Tibial nerve (tissue), 4 donors: Measurements from ENCODE around the gene SPRR2B. TPM values are rescaled to one million over a fixed set of nuclear protein-coding genes. Genes with fewer than 3 reads are reported as not detected.
"Not testable (repeated sequence)": the region's sequence is repeated elsewhere in the genome, so short reads cannot be mapped to it uniquely, and the experiment has no call there.

Experiments used
- DNase-seq, 2 donors: peaks; one replicate each; pipeline ENCODE4 v3.0.0-alpha.2; 2019; ENCODE audit warnings: low spot score in 2 of 2
- H3K27ac ChIP-seq, 4 donors: fragments of 200-600 bp; sonication (generic) in 3 of 4; one replicate each; pipeline ENCODE4 v1.5.1; 2017 to 2019; ENCODE audit warnings: mild to moderate bottlenecking in 1 of 4
- H3K27me3 ChIP-seq, 2 donors: fragments of 200-600 bp; sonication (generic) in 1 of 2; one replicate each; pipeline versions ENCODE4 v1.5.1 to v1.6.0; 2017 to 2019
- H3K36me3 ChIP-seq, 3 donors: fragments of 200-600 bp; sonication (generic); one replicate each; pipeline ENCODE4 v1.5.1; 2018 to 2019
- H3K4me1 ChIP-seq, 4 donors: fragments of 200-600 bp; sonication (generic) in 3 of 4; one replicate each; pipeline ENCODE4 v1.5.1; 2017 to 2019
- H3K4me3 ChIP-seq, 4 donors: fragments of 200-600 bp; sonication (generic) in 3 of 4; one replicate each; pipeline ENCODE4 v1.5.1; 2017 to 2019; ENCODE audit warnings: mild to moderate bottlenecking in 1 of 4, moderate library complexity in 1 of 4
- H3K9me3 ChIP-seq, 4 donors: fragments of 200-600 bp; sonication (generic) in 3 of 4; one replicate each; pipeline ENCODE4 v1.5.1; 2017 to 2019
- CTCF ChIP-seq, 5 experiments: fragments of 200-600 bp in 3 of 5; fragments of 450-650 bp in 2 of 5; sonication (generic) in 3 of 5; IDR thresholded peaks; one replicate each; pipeline ENCODE4 v1.5.1; 2016 to 2019; ENCODE audit warnings: antibody characterized with exemption in 5 of 5, mild to moderate bottlenecking in 3 of 5, moderate library complexity in 2 of 5
- EP300 ChIP-seq, 2 donors: sonication (generic); formaldehyde crosslinking; IDR thresholded peaks; one replicate each; pipeline ENCODE4 v1.6.1; 2017; ENCODE audit warnings: antibody characterized with exemption in 2 of 2, mild to moderate bottlenecking in 1 of 2
- POLR2A ChIP-seq, 2 donors: fragments of 450-650 bp; IDR thresholded peaks; one replicate each; pipeline ENCODE4 v1.6.1; 2017; ENCODE audit warnings: antibody characterized with exemption in 2 of 2, mild to moderate bottlenecking in 2 of 2, moderate library complexity in 2 of 2
- WGBS, 2 donors: methylation state at CpG; one replicate each; pipeline ENCODE4 v1.1.5; 2018; 5-methylcytosine and 5-hydroxymethylcytosine counted together
- total RNA-seq, 4 donors: library from RNA; depleted of rRNA; stranded (reverse); fragments of >200 nt; gene quantifications; one replicate each; pipeline ENCODE4 v1.1.0, GENCODE V29; 2016

Gene SPRR2B
- total RNA-seq, 4 donors from 2014 or later = not detected

- 49 to 61% methylated on average over 2 of the region's 2 CpGs for WGBS, 2 donors
- TF ChIP-seq POLR2A (IDR thresholded peaks at IDR 0.05) = no peak
- TF ChIP-seq CTCF (IDR thresholded peaks at IDR 0.05) = no peak
- no peak for TF ChIP-seq EP300 (IDR thresholded peaks at IDR 0.05)
- no peak overlapping the region for H3K4me3 ChIP-seq
- no peaks in the 10 kb centered on the region for H3K4me1 ChIP-seq
- peaks cover 0 to 10% (median 0%) of the 10 kb centered on the region in 4 donors for H3K9me3 ChIP-seq
- H3K27ac ChIP-seq = no peak overlapping the region
- no peaks in the 10 kb centered on the region for H3K36me3 ChIP-seq
- no peak for DNase-seq
- no peaks in the 10 kb centered on the region for H3K27me3 ChIP-seq
These were observed 13.3 kb downstream of the SPRR2B start for GRCh38 chr1:153058154-153058553.

GRCh38 chr1:153057375-153057774 is 14.0 kb downstream of the SPRR2B start, which contains the start of gene SPRR2A:
Gene SPRR2A, minus strand, starts transcription at chr1:153057512. Its CDS starts 777 bp downstream, at chr1:153056735.
- Histone ChIP-seq H3K36me3 (no peaks in the 10 kb centered on the region), H3K27ac (no peak within 1 kb of the TSS), H3K4me3 (no peak within 1 kb of the TSS), H3K27me3 (no peaks in the 10 kb centered on the region), H3K9me3 (peaks cover 0 to 17% (median 0%) of the 10 kb centered on the region in 4 donors), H3K4me1 (no peaks in the 10 kb centered on the region)
- 71% methylated on average over 2 of the region's 2 CpGs for WGBS, 2 donors
- TF ChIP-seq POLR2A (IDR thresholded peaks at IDR 0.05) (no peak), CTCF (IDR thresholded peaks at IDR 0.05) (no peak), EP300 (IDR thresholded peaks at IDR 0.05) (no peak)
- DNase-seq = no peak

GRCh38 chr1:153056111-153056510 is 15.3 kb downstream of the SPRR2B start:
- peaks cover 0 to 17% (median 0%) of the 10 kb centered on the region in 4 donors for H3K9me3 ChIP-seq
- not testable (repeated sequence) for H3K27ac ChIP-seq, DNase-seq, H3K4me1 ChIP-seq, H3K27me3 ChIP-seq, H3K4me3 ChIP-seq, H3K36me3 ChIP-seq
- WGBS, 2 donors = 52 to 57% methylated on average over 3 of the region's 3 CpGs

- no peaks in the 10 kb centered on the region for H3K27me3 ChIP-seq
- no peak for DNase-seq
These were observed 22.2 kb downstream of the SPRR2B start for GRCh38 chr1:153049211-153049610.

GRCh38 chr1:153040950-153041631 is 30.3 kb downstream of the SPRR2B start, which contains the start of gene SPRR2D:
Gene SPRR2D, minus strand, starts transcription at chr1:153041120. Its CDS starts 774 bp downstream, at chr1:153040346.
- no peak within 1 kb of the TSS for H3K4me3 ChIP-seq
- H3K9me3 ChIP-seq = no peaks in the 10 kb centered on the region
- no peaks in the 10 kb centered on the region for H3K36me3 ChIP-seq
- no peak for DNase-seq
- H3K4me1 ChIP-seq = no peaks in the 10 kb centered on the region
- TF ChIP-seq CTCF (IDR thresholded peaks at IDR 0.05) = no peak
- no peak for TF ChIP-seq POLR2A (IDR thresholded peaks at IDR 0.05)
- TF ChIP-seq EP300 (IDR thresholded peaks at IDR 0.05) = no peak
- 50 to 54% methylated on average over 4 of the region's 4 CpGs for WGBS, 2 donors
- H3K27me3 ChIP-seq = no peaks in the 10 kb centered on the region
- H3K27ac ChIP-seq = no peak within 1 kb of the TSS

More at GRCh38 chr1:153049211-153049610, 22.2 kb downstream of the SPRR2B start:
- Histone ChIP-seq H3K36me3 (no peaks in the 10 kb centered on the region), H3K4me1 (no peaks in the 10 kb centered on the region), H3K4me3 (no peak overlapping the region), H3K27ac (no peak overlapping the region), H3K9me3 (peaks cover 0 to 20% (median 0%) of the 10 kb centered on the region in 4 donors)
- TF ChIP-seq EP300 (IDR thresholded peaks at IDR 0.05) (no peak), CTCF (IDR thresholded peaks at IDR 0.05) (no peak), POLR2A (IDR thresholded peaks at IDR 0.05) (no peak)
- WGBS, 2 donors = 93 to 100% methylated on average over 1 to 2 of the region's 2 CpGs
